ENCODE results near the gene AQP5.

Gene AQP5

GRCh38 chr12:49964849-49965624 is 3.4 kb downstream of the AQP5 start:
- DNase-seq (ENCODE audit: low spot score) = no peak

GRCh38 chr12:49965836-49966235 is 4.2 kb downstream of the AQP5 start:
- DNase-seq (ENCODE audit: low spot score) = no peak

GRCh38 chr12:49966511-49967041 is 4.9 kb downstream of the AQP5 start:
- DNase-seq (ENCODE audit: low spot score) = no peak

- DNase-seq (ENCODE audit: low spot score) = peak; percentile 87
Observed at GRCh38 chr12:49967042-49967776, 5.5 kb downstream of the AQP5 start.

- no peak for DNase-seq (ENCODE audit: low spot score)
Observed at GRCh38 chr12:49967777-49968250, 6.1 kb downstream of the AQP5 start.

- no peak for DNase-seq (ENCODE audit: low spot score)
Observed at GRCh38 chr12:49968471-49968870, 6.8 kb downstream of the AQP5 start.

GRCh38 chr12:49969027-49969426 is 7.4 kb downstream of the AQP5 start:
- no peak for DNase-seq (ENCODE audit: low spot score)

GRCh38 chr12:49969651-49970429 is 8.2 kb downstream of the AQP5 start:
- DNase-seq (ENCODE audit: low spot score) = no peak

GRCh38 chr12:49970658-49971057 is 9.0 kb downstream of the AQP5 start:
- no peak for DNase-seq (ENCODE audit: low spot score)

- DNase-seq (ENCODE audit: low spot score) = no peak
Observed at GRCh38 chr12:49971141-49971540, 9.5 kb downstream of the AQP5 start.

- no peak for DNase-seq (ENCODE audit: low spot score)
Observed at GRCh38 chr12:49972129-49972528, 10.5 kb downstream of the AQP5 start.

- DNase-seq (ENCODE audit: low spot score) = no peak
Observed at GRCh38 chr12:49972641-49973360, 11.1 kb downstream of the AQP5 start, which contains the start of gene AQP6. Gene AQP6, plus strand, starts transcription at chr12:49972947. Its CDS starts 227 bp downstream, at chr12:49973174.

GRCh38 chr12:49973361-49973830 is 11.7 kb downstream of the AQP5 start:
- no peak for DNase-seq (ENCODE audit: low spot score)

- DNase-seq (ENCODE audit: low spot score) = no peak
Observed at GRCh38 chr12:49974231-49974675, 12.6 kb downstream of the AQP5 start.

GRCh38 chr12:49974677-49975317 is 13.1 kb downstream of the AQP5 start:
- no peak for DNase-seq (ENCODE audit: low spot score)

- DNase-seq (ENCODE audit: low spot score) = no peak
Observed at GRCh38 chr12:49975318-49975761, 13.7 kb downstream of the AQP5 start.

- DNase-seq (ENCODE audit: low spot score) = no peak
Observed at GRCh38 chr12:49976557-49976956, 14.9 kb downstream of the AQP5 start.

GRCh38 chr12:49978125-49978524 is 16.5 kb downstream of the AQP5 start:
- DNase-seq (ENCODE audit: low spot score) = no peak

- no peak for DNase-seq (ENCODE audit: low spot score)
Observed at GRCh38 chr12:49979016-49979586, 17.4 kb downstream of the AQP5 start.

- no peak for DNase-seq (ENCODE audit: low spot score)
Observed at GRCh38 chr12:49979791-49980190, 18.1 kb downstream of the AQP5 start.
